Epithelial cell of prostate (primary cell): Measurements from ENCODE around the gene USP6NL.
A peak's percentile ranks its signal among the peaks of the same experiment; 100 is the strongest.

ENCODE experiments used
- DNase-seq: peaks from one replicate; pipeline ENCODE4 v3.0.0-alpha.2; 2011; ENCODE audit warnings: low read depth, low spot score
- H3K27ac ChIP-seq: fragments of 450-650 bp; 2 replicates; pipeline ENCODE4 v1.5.1; 2017; ENCODE audit warnings: mild to moderate bottlenecking

USP6NL gene

DNA sequence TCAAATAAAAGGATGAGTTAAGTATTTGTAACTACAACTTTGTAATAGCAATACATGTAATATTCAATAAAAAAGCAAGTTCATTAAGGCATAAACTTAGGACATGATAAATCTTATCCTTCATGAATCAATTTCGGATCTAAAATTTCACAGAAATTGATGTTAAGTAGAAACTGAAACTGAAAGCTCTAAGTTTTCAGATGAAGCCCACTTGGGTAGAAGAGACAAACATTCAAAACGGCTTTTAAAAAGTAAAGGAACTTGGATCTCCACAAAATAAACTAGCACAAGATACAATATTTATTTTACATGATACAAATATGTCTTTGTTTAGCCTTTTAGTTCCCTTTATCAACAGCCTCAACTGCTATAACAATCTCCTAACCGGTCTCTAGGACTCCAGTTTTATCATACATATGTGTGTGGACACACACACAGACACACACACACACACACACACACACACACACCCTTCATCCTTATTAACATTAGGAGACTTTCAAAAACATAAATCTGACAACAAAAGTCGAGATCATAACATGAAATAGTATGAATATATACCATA lies 83.7 kb downstream of the USP6NL start:
- no peak for DNase-seq

DNA sequence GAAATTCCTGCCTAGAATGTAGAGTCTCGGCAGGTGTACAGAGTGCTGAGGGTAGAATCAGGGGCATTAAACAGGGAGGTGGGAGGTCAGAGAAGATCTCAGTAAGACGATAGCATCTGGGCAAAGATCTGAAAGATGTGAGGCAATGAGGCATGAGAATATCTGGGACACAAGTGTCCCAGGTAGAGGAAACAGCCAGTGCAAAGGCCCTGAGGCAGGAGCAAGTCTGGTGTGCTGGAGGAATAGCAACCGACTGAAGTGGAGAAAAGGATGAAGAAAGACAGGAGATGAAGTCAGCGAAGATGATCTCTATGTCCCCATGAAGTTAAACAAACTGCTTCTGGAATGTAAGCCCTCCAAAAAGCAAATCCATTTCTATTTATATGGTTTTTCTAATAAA lies 84.4 kb downstream of the USP6NL start:
- no peak for DNase-seq
- H3K27ac ChIP-seq: no peak overlapping the region

More for the DNA sequence above, 83.7 kb downstream of the USP6NL start:
- H3K27ac ChIP-seq: no peak overlapping the region

DNA sequence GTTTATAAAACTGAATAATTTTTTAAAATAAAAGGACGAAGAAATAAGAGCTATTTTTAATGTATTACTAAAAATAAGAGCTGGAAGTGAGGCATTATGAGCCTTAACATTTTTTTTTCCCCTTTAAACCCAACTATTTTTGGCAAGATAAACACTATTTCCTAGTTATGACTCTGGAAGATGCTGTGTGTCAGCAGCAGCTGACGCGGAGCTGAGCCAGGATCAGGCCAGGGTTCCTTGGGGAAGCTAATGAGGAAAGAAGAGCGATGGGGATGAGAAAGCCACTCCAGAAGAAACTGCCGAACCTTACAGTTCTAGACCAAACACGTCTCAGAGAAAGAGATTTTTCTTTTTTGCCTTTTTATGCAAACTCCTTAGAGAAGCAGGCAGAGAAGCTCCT lies 85.9 kb downstream of the USP6NL start:
- no peak overlapping the region for H3K27ac ChIP-seq
- no peak for DNase-seq

DNA sequence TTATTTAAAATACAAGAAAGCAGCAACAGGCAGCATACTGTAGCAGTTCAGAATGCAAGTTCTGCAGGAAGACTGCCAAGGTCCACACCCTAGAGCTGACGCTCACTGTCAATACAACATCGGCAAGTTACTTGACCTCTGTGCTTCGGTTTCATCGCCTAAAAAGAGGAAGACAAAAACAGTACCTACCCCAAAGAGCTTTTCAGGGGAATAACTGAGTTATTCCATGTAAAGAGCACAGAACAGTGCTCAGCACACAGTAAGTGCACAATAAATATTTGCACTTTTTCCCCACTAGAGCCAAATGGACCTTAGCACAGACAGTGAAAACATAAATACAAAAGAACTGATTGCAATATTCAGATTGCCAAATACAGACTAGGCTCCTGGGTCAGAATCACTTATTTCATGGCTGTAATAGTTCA lies 88.6 kb downstream of the USP6NL start:
- DNase-seq: no peak
- no peak overlapping the region for H3K27ac ChIP-seq

DNA sequence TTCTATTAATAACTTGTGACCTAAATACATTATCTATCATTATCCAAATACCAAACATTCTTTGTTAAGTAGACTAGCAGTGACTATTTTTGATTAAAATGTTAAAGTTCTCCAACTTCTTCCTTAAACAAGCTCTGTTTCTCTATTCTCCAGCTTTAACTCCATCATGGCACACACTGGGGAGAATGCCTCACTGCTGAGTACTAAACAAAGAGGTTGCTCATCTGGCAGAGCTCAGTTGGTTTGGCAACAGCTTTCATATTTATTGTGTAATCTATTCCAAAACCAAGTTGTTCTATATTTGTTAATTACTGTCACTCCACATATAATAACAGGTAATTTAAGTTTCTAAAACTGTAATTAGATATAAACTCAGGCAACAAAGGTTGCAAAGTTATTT lies 89.6 kb downstream of the USP6NL start:
- no peak overlapping the region for H3K27ac ChIP-seq
- no peak for DNase-seq

DNA sequence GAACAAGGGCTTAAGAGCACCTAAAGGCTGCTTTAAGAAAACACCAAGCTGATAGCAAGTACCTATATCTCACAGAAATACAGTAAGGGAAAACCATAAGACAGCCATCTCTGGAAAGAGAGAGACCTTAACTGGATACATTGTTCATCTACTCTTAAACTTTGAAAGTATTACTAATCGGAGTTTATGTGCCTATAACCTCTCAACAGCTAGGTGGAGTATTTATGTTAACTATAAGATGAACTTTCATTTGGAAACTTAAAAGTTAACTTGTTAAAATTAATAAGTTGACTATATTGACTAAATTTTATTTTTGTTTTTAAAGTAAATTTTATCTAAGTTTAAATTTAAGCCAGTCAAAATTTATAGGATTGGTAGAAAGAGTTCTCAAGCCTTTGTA lies 90.6 kb downstream of the USP6NL start:
- H3K27ac ChIP-seq: no peak overlapping the region
- DNase-seq: no peak

DNA sequence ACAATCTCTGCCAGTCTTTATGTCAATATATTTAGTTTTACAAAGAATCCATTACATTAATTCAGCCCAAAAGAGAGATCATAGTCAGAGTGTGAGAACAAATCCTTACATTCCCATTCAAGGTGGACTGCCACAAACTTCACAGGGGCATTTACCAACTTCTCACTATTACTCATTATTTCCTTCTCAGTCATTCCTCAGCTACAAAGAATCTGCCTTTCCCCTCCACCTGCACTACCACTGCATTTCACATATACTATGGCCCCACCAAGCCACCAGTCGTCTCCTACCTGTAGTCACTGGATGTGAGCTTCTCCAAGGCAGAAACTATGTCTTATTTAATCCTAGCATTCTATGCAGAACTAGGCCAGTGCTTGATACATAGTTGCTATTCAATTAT lies 94.3 kb downstream of the USP6NL start:
- DNase-seq: no peak

DNA sequence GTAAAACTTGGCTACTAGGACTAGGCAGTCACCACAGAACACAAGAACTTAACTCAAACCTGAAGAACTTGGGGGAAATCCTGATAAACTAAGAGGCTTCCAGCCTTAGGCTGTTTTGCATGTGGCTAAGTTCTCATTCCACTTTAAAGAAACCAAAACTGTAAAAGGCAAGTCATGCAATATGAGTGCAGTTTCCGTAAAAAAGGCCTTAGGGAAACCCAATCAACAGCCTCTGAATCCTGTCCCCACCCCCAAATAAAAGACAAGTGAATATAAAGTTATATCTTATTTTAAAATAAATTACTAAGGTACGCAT lies 95.1 kb downstream of the USP6NL start:
- DNase-seq: no peak
- H3K27ac ChIP-seq: no peak overlapping the region

More for the DNA sequence above, 94.3 kb downstream of the USP6NL start:
- H3K27ac ChIP-seq: peak overlapping the region; percentile 20

DNA sequence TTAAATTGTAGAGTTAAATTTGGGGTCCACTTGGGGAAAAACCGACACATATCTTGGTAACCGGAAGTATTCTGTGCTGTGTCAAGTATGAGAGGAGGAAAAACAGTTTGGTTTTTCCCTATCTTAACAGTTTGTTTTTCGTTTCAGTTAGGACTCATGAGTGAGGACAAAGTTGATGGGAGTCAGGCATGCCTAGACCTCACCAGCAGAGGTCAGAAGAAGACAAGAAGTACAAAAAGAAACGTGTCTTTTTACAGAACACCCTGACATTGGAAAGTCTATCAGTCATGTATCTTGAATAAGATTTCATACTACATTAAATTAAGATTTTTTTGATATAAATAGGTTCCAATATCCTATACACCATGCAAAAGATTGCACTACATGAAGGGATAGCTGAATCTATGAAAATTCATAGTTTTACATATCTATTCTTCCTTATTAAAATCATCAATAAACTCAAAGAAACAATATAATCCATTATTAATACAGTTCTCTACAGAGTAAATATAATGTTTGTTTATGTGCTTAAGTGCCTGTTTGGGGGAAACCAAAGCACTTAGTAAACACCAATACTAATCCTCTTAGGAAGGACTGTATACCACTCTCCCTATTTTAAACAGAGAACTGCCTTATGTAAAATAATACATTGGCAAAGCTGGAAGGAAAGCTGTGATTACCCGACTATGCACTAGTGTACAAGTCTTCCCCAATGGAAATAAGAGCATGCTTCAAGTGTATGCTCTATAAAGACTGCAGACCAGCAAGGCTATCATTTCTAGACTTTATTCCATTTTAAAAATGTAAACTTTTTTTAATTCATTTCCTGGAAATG lies 95.6 kb downstream of the USP6NL start:
- DNase-seq: no peak
- no peak overlapping the region for H3K27ac ChIP-seq

DNA sequence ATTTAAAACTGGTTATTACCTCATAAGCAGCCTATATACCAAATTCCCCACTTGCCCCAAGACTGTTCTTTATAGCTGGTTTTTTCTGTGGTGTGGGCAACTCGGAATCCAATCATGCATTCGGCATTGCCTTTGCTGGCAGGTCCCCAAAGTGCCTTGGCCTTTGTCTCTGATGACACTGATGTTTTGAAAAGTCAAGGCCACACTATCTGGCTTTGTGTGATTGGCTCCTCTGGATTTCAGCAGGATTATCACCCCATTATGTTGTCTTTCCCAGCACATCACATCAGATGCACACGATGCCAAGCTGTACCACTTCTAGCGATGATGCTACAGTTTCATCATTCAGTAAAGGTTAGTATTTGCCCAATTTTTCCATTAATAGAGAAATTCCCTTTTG lies 97.7 kb downstream of the USP6NL start:
- DNase-seq: no peak
- no peak overlapping the region for H3K27ac ChIP-seq

DNA sequence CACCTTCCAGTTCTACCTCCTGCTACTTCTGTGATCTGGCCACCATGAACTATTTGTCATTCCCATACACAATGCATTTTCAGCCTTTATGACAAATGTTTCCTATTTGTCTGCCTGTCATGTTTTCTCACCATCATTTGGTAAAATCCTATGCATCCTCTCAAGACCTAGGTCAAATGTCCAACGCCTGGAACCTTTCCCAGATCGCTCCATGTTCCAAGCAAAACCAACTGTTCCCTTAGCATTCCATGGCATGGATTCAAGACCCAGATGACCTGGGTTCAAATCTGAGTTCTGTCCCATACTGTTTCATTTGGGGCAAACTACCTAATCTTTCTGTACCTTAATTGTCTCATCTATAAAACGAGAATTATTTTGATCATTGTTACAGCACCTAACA lies 98.9 kb downstream of the USP6NL start:
- H3K27ac ChIP-seq: no peak overlapping the region

DNA sequence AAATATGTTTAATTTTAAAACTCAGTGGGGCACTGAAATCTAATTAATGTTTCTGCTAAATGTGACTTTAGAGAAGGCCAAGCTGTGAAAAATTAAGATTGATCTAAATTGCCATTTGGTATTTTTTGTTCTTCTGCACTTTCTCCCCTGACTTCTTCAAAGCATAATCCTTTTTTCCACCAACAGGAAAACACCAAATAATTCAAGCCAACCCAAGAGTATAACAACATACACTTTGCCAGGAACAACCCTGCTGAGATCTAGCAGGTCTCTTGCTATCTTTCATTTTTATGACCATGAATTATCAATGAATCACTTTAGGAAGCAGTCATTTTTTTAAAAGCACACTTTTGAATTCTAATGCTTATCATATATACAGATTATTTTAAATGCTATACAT lies 100.1 kb downstream of the USP6NL start:
- DNase-seq: no peak
- no peak overlapping the region for H3K27ac ChIP-seq

More for the DNA sequence above, 98.9 kb downstream of the USP6NL start:
- no peak for DNase-seq

DNA sequence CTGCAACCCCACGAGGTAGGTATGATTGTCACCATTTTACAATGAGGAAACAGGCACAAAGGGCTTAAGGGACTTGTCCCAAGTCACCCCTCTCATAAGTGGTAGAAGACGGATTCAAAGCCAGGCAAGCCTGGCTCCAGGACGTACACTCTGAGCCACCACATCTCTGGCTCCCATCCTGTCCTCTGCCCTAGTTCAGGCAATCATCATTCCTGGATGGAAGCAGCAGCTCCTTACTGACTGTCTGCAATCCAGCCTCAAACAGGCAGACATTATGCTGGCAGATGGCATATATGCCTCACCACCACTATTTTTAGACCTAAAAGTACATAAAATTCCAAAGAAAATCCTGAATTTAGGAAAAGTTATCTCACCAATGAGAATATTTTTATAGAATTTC lies 100.7 kb downstream of the USP6NL start:
- no peak overlapping the region for H3K27ac ChIP-seq
- DNase-seq: no peak

DNA sequence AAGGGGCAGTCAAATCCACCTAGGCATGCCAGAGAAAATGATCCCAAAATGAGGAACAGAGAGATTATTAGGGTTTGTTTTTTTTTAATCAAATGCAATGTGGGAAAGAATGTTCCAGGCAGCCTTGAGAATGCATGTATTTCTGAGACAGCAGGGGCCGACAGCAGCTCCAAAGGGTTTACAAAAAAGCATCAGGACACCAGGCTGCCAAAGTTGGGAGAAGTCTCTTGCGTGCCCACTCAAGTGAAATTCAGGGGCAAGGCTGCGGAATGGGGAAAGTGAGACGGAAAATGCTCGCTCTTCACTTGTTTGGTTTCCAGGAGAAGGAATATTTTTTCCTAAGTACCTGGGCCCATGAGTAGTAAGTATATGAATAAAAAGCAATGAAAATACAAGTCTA lies 101.2 kb downstream of the USP6NL start:
- no peak overlapping the region for H3K27ac ChIP-seq
- no peak for DNase-seq

DNA sequence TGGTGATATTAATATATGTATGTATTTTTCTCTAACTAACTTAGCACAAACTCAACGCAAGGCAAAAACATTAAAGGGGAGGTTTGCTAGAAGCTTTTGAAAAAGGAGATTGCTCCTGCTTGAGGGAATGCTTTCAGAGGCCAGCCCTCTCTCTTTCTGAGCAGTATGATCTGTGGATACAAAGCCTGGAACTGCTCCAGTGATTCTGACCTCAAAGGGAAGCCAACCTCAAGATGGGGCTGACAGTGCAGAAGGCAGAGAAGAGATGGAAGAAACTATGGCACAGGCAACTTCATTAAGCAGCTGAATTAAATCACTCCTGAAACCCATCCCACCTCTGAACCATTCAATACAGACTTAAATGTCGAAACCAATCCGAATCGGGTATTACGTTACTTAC lies 102.4 kb downstream of the USP6NL start:
- no peak for DNase-seq
- H3K27ac ChIP-seq: no peak overlapping the region

DNA sequence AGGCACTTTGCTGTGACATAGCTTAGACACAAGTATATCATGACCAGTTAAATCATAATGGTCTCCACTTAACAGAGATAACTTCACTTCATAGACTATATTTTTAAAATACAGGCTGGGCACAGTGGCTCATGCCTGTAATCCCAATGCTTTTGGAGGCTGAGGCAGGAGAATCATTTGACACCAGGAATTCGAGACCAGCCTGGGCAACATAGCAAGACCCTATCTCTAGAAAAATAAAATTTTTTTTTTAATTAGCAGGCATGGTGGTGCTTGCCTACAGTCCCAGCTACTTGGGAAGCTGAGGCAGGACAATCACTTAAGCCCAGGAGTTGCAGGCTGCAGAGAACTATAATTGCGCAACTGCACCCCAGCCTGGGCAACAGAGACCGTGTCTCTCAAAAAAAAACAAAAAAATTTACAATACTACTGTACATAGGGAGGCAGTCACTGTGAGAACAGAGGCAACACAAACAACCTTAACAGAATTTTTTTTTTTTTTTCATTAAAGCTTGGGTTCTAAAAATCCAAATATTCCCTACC lies 105.1 kb downstream of the USP6NL start:
- no peak for DNase-seq
- no peak overlapping the region for H3K27ac ChIP-seq

DNA sequence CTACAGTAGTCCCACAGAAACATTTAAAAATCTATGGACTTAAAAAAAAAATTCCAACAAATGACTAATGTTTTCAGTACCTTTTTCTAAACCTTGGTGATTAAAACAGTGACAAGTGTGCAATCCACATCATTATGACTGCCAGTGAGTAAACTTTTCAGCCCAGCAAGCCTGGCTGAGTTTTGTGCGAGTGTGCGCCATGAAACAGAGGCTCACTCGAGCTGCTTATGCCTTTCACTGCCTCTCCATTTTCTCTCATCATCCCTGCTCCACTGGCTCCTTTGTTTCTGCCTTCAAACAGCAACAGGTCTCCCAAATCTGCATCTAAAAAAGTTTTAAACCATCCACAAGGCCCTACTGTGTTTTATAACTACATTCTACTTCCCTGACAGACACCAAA lies 105.8 kb downstream of the USP6NL start:
- no peak for DNase-seq
- H3K27ac ChIP-seq: no peak overlapping the region

DNA sequence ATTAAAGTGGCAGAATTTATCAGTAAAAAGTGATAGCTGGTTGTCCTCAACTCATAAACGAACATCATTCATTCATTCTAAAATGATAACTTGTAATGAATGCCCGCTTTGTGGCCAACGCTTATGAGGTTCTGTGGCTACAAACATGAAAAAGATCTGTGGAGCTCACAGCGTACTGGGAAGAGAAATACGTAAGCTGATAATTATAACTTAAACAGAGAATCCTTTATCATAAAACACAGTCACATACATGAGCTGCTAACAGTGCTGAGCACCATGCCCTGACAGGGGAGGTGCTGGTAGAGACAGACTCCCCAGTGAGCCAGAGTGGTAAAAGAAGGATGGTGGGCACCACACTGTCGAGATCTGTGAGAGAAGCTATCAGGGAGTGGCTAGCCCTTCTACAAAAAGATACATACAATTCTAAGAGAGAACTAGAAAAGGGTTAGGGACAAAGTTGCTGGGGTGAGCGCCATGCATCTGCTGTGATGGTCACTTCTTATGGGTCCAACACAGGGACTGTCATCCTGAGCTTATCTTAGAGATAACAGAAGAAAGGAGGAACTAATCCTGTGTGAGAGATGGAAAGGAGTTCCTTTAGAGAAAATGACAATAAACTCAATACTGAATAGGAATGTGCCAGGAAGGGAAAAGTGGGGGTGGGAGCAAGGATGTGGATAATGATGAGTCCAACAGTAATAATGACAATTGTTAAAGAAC lies 106.7 kb downstream of the USP6NL start:
- no peak overlapping the region for H3K27ac ChIP-seq
- DNase-seq: no peak

DNA sequence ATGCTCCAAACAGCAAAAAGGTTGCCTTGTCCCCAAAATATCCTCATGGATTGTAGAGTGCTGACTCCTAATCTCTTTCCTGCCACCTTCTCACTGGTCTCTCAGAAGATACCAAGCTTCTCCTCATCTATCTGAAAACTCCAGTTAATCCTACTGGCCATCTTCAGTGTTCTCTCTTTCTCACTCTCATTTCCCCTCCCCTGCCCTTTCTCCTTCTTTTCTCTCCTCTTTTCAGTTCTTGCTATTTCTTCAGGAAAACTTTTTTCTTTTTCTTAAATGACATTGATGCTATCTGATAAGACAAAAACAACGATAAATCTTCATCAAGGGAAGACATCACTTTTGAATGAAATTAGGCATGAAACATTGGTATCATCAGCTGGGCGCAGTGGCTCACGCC lies 109.8 kb downstream of the USP6NL start:
- DNase-seq: no peak
- no peak overlapping the region for H3K27ac ChIP-seq

DNA sequence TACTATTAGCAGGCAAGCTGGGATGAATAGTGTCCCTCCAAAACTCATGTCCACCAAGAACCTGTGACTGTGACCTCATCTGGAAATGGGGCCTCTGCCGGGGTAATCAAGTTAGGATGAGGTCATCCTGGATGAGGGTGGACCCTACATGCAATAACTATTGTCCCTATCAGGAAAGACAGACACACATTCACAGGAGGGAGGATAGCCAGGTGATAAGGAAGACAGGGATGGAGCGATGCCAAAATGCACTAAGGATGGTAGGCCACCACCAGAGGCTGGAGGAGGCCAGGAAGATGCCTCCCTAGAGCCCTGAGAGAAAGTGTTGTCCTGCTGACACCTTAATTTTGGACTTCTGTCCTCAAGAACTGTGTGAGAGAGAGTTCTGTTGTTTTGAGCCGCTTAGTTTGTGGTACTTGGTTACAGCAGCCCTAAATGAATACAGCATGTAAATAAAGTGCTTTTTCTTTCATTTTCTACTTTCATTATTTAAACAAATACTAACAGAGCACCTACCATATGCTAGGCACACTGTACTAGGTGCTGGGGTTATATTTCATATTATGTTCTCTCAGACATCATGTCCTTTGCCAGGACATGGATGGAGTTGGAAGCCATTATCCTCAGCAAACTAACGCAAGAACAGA lies 111.9 kb downstream of the USP6NL start:
- H3K27ac ChIP-seq: no peak overlapping the region
- DNase-seq: no peak

DNA sequence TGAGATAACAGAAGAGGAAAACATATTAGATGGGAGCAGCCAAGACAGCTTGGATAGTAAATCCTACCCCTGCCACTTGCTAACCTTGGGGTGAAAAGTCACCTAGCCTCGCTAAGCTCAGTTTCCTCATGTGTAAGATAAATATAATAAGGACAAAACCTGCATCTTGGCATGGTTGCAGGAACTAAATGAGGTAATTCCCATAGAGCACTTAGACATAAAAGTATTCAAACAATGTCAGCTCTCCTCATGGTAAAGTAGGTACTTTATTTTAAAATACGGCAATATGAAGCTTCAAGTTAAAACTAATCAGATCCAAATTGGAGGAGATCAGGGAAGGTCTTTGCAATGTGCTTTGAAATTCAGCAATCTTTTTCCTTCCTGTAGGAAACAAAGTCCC lies 113.1 kb downstream of the USP6NL start:
- H3K27ac ChIP-seq: no peak overlapping the region
- no peak for DNase-seq
